DOHH2 (cell line): Measurements from ENCODE around the gene CAPZB.

Experiments
- H3F3A ChIP-seq: fragments of 200-600 bp; sonication (generic), shearing (Covaris generic); 2 replicates; pipeline ENCODE4 v1.6.0; 2016; ENCODE audit warnings: antibody characterized with exemption, mild to moderate bottlenecking; ENCODE audit not compliant: control insufficient read depth, insufficient read depth
- H3K27ac ChIP-seq: fragments of 200-600 bp; sonication (generic); 2 replicates; pipeline ENCODE4 v1.5.1; 2014; ENCODE audit warnings: low read depth, mild to moderate bottlenecking, low read length, moderate library complexity
- H3K27me3 ChIP-seq: fragments of 200-600 bp; sonication (generic); 2 replicates; pipeline ENCODE4 v1.6.1; 2014; ENCODE audit warnings: mild to moderate bottlenecking, low read length, mixed read lengths; ENCODE audit not compliant: control insufficient read depth
- H3K36me3 ChIP-seq: fragments of 200-600 bp; sonication (generic); 2 replicates; pipeline ENCODE4 v1.6.1; 2014; ENCODE audit warnings: mild to moderate bottlenecking, low read length, moderate library complexity, mixed read lengths; ENCODE audit not compliant: control insufficient read depth
- H3K4me1 ChIP-seq: fragments of 200-600 bp; sonication (generic); 2 replicates; pipeline ENCODE4 v1.6.1; 2014; ENCODE audit warnings: mild to moderate bottlenecking, low read length, mixed read lengths; ENCODE audit not compliant: control insufficient read depth
- H3K4me2 ChIP-seq: fragments of 200-600 bp; sonication (generic); 2 replicates; pipeline ENCODE4 v1.6.0; 2014; ENCODE audit warnings: mild to moderate bottlenecking, low read length, moderate library complexity
- H3K4me3 ChIP-seq: fragments of 200-600 bp; sonication (generic); 2 replicates; pipeline ENCODE4 v1.5.1; 2014; ENCODE audit warnings: mild to moderate bottlenecking, low read length, mixed read lengths
- H3K79me2 ChIP-seq: fragments of 200-600 bp; sonication (generic); 2 replicates; pipeline ENCODE4 v1.6.1; 2014; ENCODE audit warnings: mild to moderate bottlenecking, low read length, mixed read lengths; ENCODE audit not compliant: control insufficient read depth
- H3K9me2 ChIP-seq: fragments of 200-600 bp; sonication (generic); replicated peaks from 2 replicates; pipeline ENCODE4 v1.6.1; 2014; ENCODE audit warnings: mild to moderate bottlenecking, low read length, mixed read lengths; ENCODE audit not compliant: control insufficient read depth
- H3K9me3 ChIP-seq: fragments of 200-600 bp; sonication (generic); 2 replicates; pipeline ENCODE4 v1.6.1; 2014; ENCODE audit warnings: antibody characterized with exemption, low read length, mixed read lengths; ENCODE audit not compliant: control insufficient read depth, insufficient read depth
- H4K20me1 ChIP-seq: fragments of 200-600 bp; sonication (generic); 2 replicates; pipeline ENCODE4 v1.6.0; 2014; ENCODE audit warnings: low read depth, mild to moderate bottlenecking, antibody characterized with exemption, low read length, moderate library complexity; ENCODE audit not compliant: control insufficient read depth, insufficient read depth
- EZH2phosphoT487 ChIP-seq: fragments of 200-600 bp; sonication (generic); IDR thresholded peaks from 2 replicates; pipeline ENCODE4 v1.6.1; 2017; ENCODE audit warnings: borderline replicate concordance, mild to moderate bottlenecking, antibody characterized with exemption, low read length, moderate library complexity, mixed read lengths
- TF ChIP-seq, protein P1 (sequence below): fragments of 200-600 bp; sonication (generic); IDR thresholded peaks from one replicate; pipeline ENCODE4 v1.5.1; 2014; ENCODE audit warnings: antibody characterized with exemption, mild to moderate bottlenecking, low read depth, low read length; ENCODE audit not compliant: poor library complexity, severe bottlenecking

CAPZB gene

DNA sequence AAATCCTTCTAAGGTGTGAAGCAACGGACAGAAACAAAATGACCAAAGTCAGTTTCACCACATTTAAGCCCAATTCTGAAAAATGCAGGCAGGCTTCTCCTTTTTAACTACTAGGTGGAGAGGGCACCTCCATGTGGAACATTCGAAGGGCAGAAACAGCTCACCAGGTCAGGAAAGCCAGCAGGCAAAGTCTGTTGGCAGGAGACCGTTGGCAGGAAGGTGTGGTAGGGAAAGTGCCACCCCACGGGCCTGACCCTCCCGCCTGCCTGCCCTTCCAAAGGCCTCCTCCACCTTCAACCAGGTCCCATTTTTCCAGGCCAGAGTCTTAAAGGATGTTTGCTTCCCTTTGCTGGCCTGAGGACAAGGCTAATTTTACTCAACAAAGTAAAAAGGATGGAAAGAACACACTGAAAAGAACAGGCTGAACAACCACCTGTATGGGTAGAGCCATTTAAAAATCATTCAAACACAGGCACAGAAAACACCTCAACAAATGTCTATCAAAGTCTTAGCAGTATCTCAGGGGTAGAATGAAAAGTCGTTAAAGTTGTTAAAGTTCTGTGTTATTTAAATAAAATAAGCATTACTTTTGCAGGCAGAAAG, 26.4 kb downstream of the CAPZB start:
- no peaks in the 10 kb centered on the region for H3K9me3 ChIP-seq
- no peak overlapping the region for H3K27ac ChIP-seq
- H3F3A ChIP-seq = no peaks in the 10 kb centered on the region
- peaks cover 91% of the 10 kb centered on the region for H3K79me2 ChIP-seq
- no peak overlapping the region for H3K4me2 ChIP-seq
- H4K20me1 ChIP-seq = peaks cover 42% of the 10 kb centered on the region
- H3K9me2 ChIP-seq = no peaks in the 10 kb centered on the region
- peaks cover 29% of the 10 kb centered on the region for H3K4me1 ChIP-seq
- no peak for TF ChIP-seq EZH2phosphoT487
- TF ChIP-seq, protein P1, sequence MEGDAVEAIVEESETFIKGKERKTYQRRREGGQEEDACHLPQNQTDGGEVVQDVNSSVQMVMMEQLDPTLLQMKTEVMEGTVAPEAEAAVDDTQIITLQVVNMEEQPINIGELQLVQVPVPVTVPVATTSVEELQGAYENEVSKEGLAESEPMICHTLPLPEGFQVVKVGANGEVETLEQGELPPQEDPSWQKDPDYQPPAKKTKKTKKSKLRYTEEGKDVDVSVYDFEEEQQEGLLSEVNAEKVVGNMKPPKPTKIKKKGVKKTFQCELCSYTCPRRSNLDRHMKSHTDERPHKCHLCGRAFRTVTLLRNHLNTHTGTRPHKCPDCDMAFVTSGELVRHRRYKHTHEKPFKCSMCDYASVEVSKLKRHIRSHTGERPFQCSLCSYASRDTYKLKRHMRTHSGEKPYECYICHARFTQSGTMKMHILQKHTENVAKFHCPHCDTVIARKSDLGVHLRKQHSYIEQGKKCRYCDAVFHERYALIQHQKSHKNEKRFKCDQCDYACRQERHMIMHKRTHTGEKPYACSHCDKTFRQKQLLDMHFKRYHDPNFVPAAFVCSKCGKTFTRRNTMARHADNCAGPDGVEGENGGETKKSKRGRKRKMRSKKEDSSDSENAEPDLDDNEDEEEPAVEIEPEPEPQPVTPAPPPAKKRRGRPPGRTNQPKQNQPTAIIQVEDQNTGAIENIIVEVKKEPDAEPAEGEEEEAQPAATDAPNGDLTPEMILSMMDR = no peak
- no peak overlapping the region for H3K4me3 ChIP-seq
- no peaks in the 10 kb centered on the region for H3K27me3 ChIP-seq
- peaks cover 7% of the 10 kb centered on the region; the same call in 1 of the 2 replicates for H3K36me3 ChIP-seq

DNA sequence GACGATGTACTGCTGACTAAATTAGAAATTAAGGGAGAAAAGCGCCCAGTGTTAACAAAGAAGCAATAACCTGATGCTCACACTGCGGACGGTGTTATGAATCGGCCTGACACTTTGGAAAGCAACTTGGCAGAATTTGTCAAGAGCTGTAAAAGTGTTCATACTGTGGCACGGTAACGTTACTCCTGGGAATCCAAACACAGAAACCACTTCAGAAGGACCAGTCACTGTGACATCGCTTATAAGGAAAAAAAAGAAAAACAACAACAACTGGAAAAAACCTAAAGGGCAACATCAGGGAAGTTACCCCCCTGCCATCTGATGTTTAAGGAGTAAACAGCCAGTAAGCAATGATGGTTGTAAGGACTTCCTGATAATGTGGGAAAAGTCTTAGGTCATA, 27.7 kb downstream of the CAPZB start:
- H3K4me3 ChIP-seq = no peak overlapping the region
- TF ChIP-seq, protein P1 = no peak
- no peak for TF ChIP-seq EZH2phosphoT487
- H3K27me3 ChIP-seq = no peaks in the 10 kb centered on the region
- no peaks in the 10 kb centered on the region for H3K9me2 ChIP-seq
- no peaks in the 10 kb centered on the region for H3F3A ChIP-seq
- H3K79me2 ChIP-seq = peaks cover 91% of the 10 kb centered on the region
- H4K20me1 ChIP-seq = peaks cover 37% of the 10 kb centered on the region
- H3K36me3 ChIP-seq = peaks cover 3% of the 10 kb centered on the region; the same call in 1 of the 2 replicates
- H3K27ac ChIP-seq = no peak overlapping the region
- peaks cover 20% of the 10 kb centered on the region for H3K4me1 ChIP-seq
- H3K9me3 ChIP-seq = no peaks in the 10 kb centered on the region
- H3K4me2 ChIP-seq = no peak overlapping the region

DNA sequence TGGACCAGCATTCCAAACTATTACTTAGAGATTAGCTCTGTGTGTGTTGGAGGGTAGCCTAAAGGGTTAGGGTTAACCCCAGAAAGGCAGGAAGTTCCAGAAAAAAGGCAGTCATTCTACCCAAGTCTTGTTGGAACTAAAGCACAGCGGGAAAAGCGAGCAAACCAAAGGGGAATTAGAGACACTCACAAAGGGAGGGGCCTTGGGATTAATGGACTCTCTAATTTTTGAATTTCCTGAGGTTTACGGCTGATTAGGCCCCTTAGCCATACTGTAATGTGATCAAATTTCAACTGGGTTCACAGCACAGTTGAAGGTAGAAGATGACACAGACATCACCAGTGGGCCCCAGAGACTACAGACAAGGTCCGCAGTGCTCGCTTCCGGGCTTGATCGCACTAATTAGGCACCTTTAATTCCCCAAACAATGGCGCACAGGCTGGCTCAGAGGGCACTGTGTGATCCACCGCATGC, 28.3 kb downstream of the CAPZB start:
- Histone ChIP-seq H3K36me3 (no peaks in the 10 kb centered on the region), H3K4me1 (peaks cover 18% of the 10 kb centered on the region), H4K20me1 (peaks cover 34% of the 10 kb centered on the region), H3K9me2 (no peaks in the 10 kb centered on the region), H3K79me2 (peaks cover 93% of the 10 kb centered on the region), H3K27ac (no peak overlapping the region), H3K9me3 (no peaks in the 10 kb centered on the region), H3K4me3 (no peak overlapping the region), H3K4me2 (no peak overlapping the region), H3K27me3 (no peaks in the 10 kb centered on the region), H3F3A (no peaks in the 10 kb centered on the region)
- TF ChIP-seq, protein P1 = no peak
- no peak for TF ChIP-seq EZH2phosphoT487
